Tibial nerve (tissue), 3 donors: ENCODE measurements around the gene FYB2.

Experiments used
- POLR2A ChIP-seq, 2 donors: fragments of 450-650 bp; IDR thresholded peaks; one replicate each; pipeline ENCODE4 v1.6.1; 2017; ENCODE audit warnings: antibody characterized with exemption in 2 of 2, mild to moderate bottlenecking in 2 of 2, moderate library complexity in 2 of 2
- TF ChIP-seq, protein P1 (sequence below), 5 experiments: fragments of 200-600 bp in 3 of 5; fragments of 450-650 bp in 2 of 5; sonication (generic) in 3 of 5; IDR thresholded peaks; one replicate each; pipeline ENCODE4 v1.5.1; 2016 to 2019; ENCODE audit warnings: antibody characterized with exemption in 5 of 5, mild to moderate bottlenecking in 3 of 5, moderate library complexity in 2 of 5

DNA sequence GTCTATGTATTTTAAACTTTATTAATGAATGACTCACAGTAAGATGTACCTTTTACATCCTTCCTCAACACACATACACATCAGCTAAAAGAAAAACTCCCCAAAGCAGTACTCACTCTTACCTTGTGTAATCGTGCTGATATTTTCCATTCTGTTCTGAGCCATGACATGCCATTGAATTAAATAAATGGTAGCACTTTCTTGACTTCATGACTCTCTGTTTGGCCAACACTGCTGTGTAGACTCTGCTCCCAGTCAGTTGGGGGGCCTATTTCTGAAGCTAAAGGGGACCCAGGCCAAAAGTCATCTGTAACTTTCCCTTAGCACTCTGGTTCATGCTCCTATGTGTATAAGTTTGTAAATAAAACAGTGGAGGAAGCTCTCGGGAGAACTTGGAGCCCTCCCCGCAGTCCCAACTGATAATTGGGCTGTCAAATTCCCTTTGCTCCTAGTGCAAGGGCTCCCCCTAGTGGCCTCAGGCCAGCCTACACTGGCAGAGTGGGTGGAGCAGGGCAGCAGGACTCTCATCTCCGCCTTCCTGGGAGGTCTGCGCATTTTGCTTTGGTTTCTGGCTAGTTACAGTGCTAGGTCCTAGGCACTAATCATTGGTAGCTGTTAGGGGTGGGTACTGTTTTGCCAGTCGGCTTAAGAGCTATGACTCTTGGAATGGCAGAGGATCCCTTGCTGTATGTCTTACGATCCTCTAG is 1.7 kb upstream of the FYB2 start:
- TF ChIP-seq, protein P1, sequence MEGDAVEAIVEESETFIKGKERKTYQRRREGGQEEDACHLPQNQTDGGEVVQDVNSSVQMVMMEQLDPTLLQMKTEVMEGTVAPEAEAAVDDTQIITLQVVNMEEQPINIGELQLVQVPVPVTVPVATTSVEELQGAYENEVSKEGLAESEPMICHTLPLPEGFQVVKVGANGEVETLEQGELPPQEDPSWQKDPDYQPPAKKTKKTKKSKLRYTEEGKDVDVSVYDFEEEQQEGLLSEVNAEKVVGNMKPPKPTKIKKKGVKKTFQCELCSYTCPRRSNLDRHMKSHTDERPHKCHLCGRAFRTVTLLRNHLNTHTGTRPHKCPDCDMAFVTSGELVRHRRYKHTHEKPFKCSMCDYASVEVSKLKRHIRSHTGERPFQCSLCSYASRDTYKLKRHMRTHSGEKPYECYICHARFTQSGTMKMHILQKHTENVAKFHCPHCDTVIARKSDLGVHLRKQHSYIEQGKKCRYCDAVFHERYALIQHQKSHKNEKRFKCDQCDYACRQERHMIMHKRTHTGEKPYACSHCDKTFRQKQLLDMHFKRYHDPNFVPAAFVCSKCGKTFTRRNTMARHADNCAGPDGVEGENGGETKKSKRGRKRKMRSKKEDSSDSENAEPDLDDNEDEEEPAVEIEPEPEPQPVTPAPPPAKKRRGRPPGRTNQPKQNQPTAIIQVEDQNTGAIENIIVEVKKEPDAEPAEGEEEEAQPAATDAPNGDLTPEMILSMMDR (IDR thresholded peaks at IDR 0.05) = peak; percentile 68 to 85 (median 77)
- no peak for TF ChIP-seq POLR2A (IDR thresholded peaks at IDR 0.05)
